Daoy (cell line): ENCODE data around the gene CCDC7. TPM values are rescaled to one million over a fixed set of nuclear protein-coding genes. Genes with fewer than 3 reads are reported as not detected.

Experiments
- total RNA-seq: library from RNA; depleted of rRNA; stranded (reverse); fragments of >200 nt; shearing (Covaris generic); gene quantifications from 2 replicates; pipeline ENCODE4 v1.2.3, GENCODE V29; 2014; rRNA removed

Gene CCDC7
- total RNA-seq, 1 experiment from 2014 or later: 4.4 TPM

Other genes starting within 250 kb of the CCDC7 start
- gene EPC1, start 99.0 kb upstream of the CCDC7 start, total RNA-seq: 6.7 and 13.3 TPM in 2 replicates